HEK293 (cell line): ENCODE results near the gene NR1H3.

Experiments
- CTCF ChIA-PET: fragments of 350-600 bp; formaldehyde crosslinking; extraction: SDS; loops from one replicate; lab custom pipeline; 2021; ENCODE audit warnings: antibody characterized with exemption; lab: Yijun Ruan, JAX
- POLR2A ChIA-PET: fragments of 300-600 bp; formaldehyde crosslinking; extraction: SDS; loops from one replicate; lab custom pipeline; 2020; ENCODE audit warnings: antibody characterized with exemption, inconsistent platforms; lab: Yijun Ruan, JAX
- H3K27ac ChIP-seq: fragments of 200-500 bp; sonication (Bioruptor generic); 2 replicates; pipeline ENCODE4 v1.5.1; 2014; ENCODE audit warnings: low read depth, low read length, control low read depth, inconsistent platforms; ENCODE audit errors: extremely low read depth
- H3K36me3 ChIP-seq, 2 experiments: fragments of 200-500 bp in 1 of 2; sonication (Bioruptor generic) in 1 of 2; 1 replicate in 1 of 2; 2 replicates in 1 of 2; pipeline ENCODE4 v1.5.1; 2014 to 2017; ENCODE audit warnings: inconsistent platforms in 2 of 2, low read length in 2 of 2; ENCODE audit not compliant: control insufficient read depth in 2 of 2, insufficient read depth in 1 of 2
- H3K4me1 ChIP-seq: fragments of 200-500 bp; sonication (Bioruptor generic); 2 replicates; pipeline ENCODE4 v1.5.1; 2014; ENCODE audit warnings: mild to moderate bottlenecking, low read length, inconsistent platforms; ENCODE audit not compliant: control insufficient read depth, insufficient read depth
- H3K4me3 ChIP-seq: 2 replicates; pipeline ENCODE4 v1.5.1; 2011; ENCODE audit warnings: low read depth, mild to moderate bottlenecking, control low read depth, low read length, moderate library complexity
- H3K9me3 ChIP-seq: fragments of 200-500 bp; sonication (Bioruptor generic); 2 replicates; pipeline ENCODE4 v1.5.1; 2014; ENCODE audit warnings: low read depth, low read length, inconsistent platforms; ENCODE audit not compliant: control insufficient read depth, insufficient read depth
- GLIS1 ChIP-seq: fragments of 450-650 bp; formaldehyde crosslinking; IDR thresholded peaks from 2 replicates; pipeline ENCODE4 v1.5.1; 2016; ENCODE audit warnings: missing biosample characterization, missing genetic modification characterization
- GLIS2 ChIP-seq: fragments of 450-650 bp; formaldehyde crosslinking; IDR thresholded peaks from 2 replicates; pipeline ENCODE4 v1.5.1; 2016; ENCODE audit warnings: missing biosample characterization, missing genetic modification characterization
- REPIN1 ChIP-seq: fragments of 450-650 bp; formaldehyde crosslinking; IDR thresholded peaks from 2 replicates; pipeline ENCODE4 v1.5.1; 2017; ENCODE audit warnings: missing biosample characterization, missing genetic modification characterization, low read depth
- ZFP37 ChIP-seq: fragments of 450-650 bp; formaldehyde crosslinking; IDR thresholded peaks from 2 replicates; pipeline ENCODE4 v1.5.1; 2016; ENCODE audit warnings: missing biosample characterization, missing genetic modification characterization
- ZNF16 ChIP-seq: fragments of 450-650 bp; formaldehyde crosslinking; IDR thresholded peaks from 2 replicates; pipeline ENCODE4 v1.5.1; 2016; ENCODE audit warnings: low read depth, missing biosample characterization, missing genetic modification characterization
- ZNF211 ChIP-seq: fragments of 450-650 bp; formaldehyde crosslinking; IDR thresholded peaks from 2 replicates; pipeline ENCODE4 v1.5.1; 2016; ENCODE audit warnings: low read depth, missing biosample characterization, missing genetic modification characterization
- ZNF221 ChIP-seq: fragments of 450-650 bp; formaldehyde crosslinking; IDR thresholded peaks from 2 replicates; pipeline ENCODE4 v1.5.1; 2017; ENCODE audit warnings: missing biosample characterization, missing genetic modification characterization, borderline replicate concordance
- ZNF266 ChIP-seq: fragments of 450-650 bp; formaldehyde crosslinking; IDR thresholded peaks from 2 replicates; pipeline ENCODE4 v1.5.1; 2016; ENCODE audit warnings: missing biosample characterization, missing genetic modification characterization, low read depth
- ZNF280D ChIP-seq: fragments of 450-650 bp; formaldehyde crosslinking; IDR thresholded peaks from 2 replicates; pipeline ENCODE4 v1.5.1; 2016; ENCODE audit warnings: missing biosample characterization, missing genetic modification characterization
- ZNF350 ChIP-seq: fragments of 450-650 bp; formaldehyde crosslinking; IDR thresholded peaks from 2 replicates; pipeline ENCODE4 v1.5.0; 2017; ENCODE audit warnings: missing biosample characterization, mild to moderate bottlenecking, missing genetic modification characterization
- ZNF423 ChIP-seq: fragments of 450-650 bp; formaldehyde crosslinking; IDR thresholded peaks from 2 replicates; pipeline ENCODE4 v1.5.1; 2016; ENCODE audit warnings: missing biosample characterization, missing genetic modification characterization
- ZNF560 ChIP-seq: fragments of 450-650 bp; formaldehyde crosslinking; IDR thresholded peaks from 2 replicates; pipeline ENCODE4 v1.5.1; 2017; ENCODE audit warnings: missing biosample characterization, missing genetic modification characterization, borderline replicate concordance
- ZNF596 ChIP-seq: fragments of 450-650 bp; IDR thresholded peaks from 2 replicates; pipeline ENCODE4 v1.5.0; 2018; ENCODE audit warnings: missing biosample characterization, mild to moderate bottlenecking, missing genetic modification characterization, moderate library complexity
- ZNF600 ChIP-seq: fragments of 450-650 bp; formaldehyde crosslinking; IDR thresholded peaks from 2 replicates; pipeline ENCODE4 v1.5.1; 2016; ENCODE audit warnings: missing biosample characterization, missing genetic modification characterization
- ZNF776 ChIP-seq: fragments of 450-650 bp; formaldehyde crosslinking; IDR thresholded peaks from 2 replicates; pipeline ENCODE4 v1.5.0; 2017; ENCODE audit warnings: missing biosample characterization, missing genetic modification characterization, borderline replicate concordance
- ZNF777 ChIP-seq: fragments of 450-650 bp; formaldehyde crosslinking; IDR thresholded peaks from 2 replicates; pipeline ENCODE4 v1.5.1; 2017; ENCODE audit warnings: missing biosample characterization, missing genetic modification characterization, borderline replicate concordance
- TF ChIP-seq, protein P1 (sequence below): fragments of 450-650 bp; formaldehyde crosslinking; IDR thresholded peaks from 2 replicates; pipeline ENCODE4 v1.5.1; 2016; ENCODE audit warnings: missing biosample characterization, missing genetic modification characterization
- TF ChIP-seq, protein P2 (sequence below): fragments of 450-650 bp; formaldehyde crosslinking; IDR thresholded peaks from 2 replicates; pipeline ENCODE4 v1.5.1; 2016; ENCODE audit warnings: missing biosample characterization, missing genetic modification characterization, borderline replicate concordance

Gene NR1H3

DNA sequence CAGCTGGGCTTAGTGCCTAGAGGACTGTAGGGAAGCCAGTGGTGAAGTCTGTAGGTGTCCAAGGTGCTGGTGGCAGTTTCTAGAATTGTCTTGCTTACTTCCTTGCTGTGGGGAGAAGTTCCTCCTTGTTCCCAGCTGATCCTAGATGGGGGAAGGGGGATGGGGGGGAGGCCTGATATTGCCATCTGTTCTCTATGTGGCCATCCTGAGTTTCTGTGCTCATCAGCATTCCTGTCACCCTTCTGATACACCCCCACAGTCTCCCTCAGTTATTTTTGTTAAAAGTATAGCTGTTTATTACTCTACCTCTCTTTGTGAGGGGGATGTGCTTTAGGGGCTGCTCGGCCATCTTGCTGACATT, 48.7 kb downstream of the NR1H3 start:
- no peak overlapping the region for H3K27ac ChIP-seq
- H3K36me3 ChIP-seq = peaks cover 14 to 81% of the 10 kb centered on the region in 2 experiments
- CTCF ChIA-PET = no interaction called here
- H3K9me3 ChIP-seq = no peaks in the 10 kb centered on the region
- POLR2A ChIA-PET = interaction anchor here (0.6 kb wide), 1 partner anchor 148 kb away, joined by 4 read pairs; no protein-coding TSS in a partner anchor
- no peaks in the 10 kb centered on the region for H3K4me1 ChIP-seq
- TF ChIP-seq ZNF350 (tag by site-specific recombination) (no peak), ZNF596 (tag by site-specific recombination) (no peak), ZNF423 (tag by site-specific recombination) (no peak), GLIS1 (tag by site-specific recombination) (no peak), ZNF600 (no peak)
- H3K4me3 ChIP-seq = no peak overlapping the region

DNA sequence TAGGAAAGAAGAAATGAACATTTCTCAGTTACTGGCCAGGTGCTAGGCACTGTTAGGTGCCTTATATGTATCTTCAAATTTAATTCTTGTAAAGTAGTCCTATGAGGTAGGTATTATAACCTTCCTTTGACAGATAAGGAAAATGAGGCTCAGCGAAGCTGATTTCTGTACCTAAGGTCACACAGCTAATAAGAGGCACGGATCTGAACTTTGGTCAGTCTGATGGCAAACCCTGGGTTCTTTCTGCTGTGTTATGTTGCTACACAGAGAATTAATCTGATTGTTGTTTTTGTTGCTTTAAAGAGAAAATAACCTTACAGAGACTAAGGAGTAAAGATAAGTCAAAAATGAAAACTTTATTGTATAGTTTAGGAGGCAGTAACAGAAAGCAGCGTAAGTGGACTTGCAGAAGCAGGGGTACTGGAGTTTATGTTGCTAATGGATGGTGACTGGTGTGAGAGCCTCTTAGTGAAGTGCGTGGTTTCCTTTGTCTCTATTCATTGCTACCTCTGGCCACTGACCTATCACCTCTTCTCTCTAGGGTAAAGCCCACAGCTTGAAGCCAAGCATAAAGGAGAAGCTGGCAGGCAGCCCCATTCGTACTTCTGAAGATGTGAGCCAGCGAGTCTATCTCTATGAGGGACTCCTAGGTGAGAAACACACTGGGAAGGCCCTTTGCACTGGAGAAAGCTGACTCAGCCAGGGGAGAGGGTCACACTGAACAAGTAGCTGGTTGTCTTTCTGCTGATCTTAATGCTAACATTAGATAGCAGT, 50.4 kb downstream of the NR1H3 start:
- no peaks in the 10 kb centered on the region for H3K9me3 ChIP-seq
- peaks cover 9 to 79% of the 10 kb centered on the region in 2 experiments for H3K36me3 ChIP-seq
- ChIA-PET POLR2A (no interaction called here), CTCF (interaction anchor here (0.7 kb wide), 2 partner anchors 49 to 73 kb away, joined by 3 read pairs; no protein-coding TSS in a partner anchor)
- no peak overlapping the region for H3K27ac ChIP-seq
- H3K4me3 ChIP-seq = no peak overlapping the region
- no peaks in the 10 kb centered on the region for H3K4me1 ChIP-seq
- TF ChIP-seq ZNF596 (tag by site-specific recombination) = no peak
- no peak for TF ChIP-seq ZFP37 (tag by site-specific recombination)
- TF ChIP-seq GLIS2 (tag by site-specific recombination) = no peak
- no peak for TF ChIP-seq ZNF221
- TF ChIP-seq ZNF266 (tag by site-specific recombination) = no peak
- TF ChIP-seq, protein P1, sequence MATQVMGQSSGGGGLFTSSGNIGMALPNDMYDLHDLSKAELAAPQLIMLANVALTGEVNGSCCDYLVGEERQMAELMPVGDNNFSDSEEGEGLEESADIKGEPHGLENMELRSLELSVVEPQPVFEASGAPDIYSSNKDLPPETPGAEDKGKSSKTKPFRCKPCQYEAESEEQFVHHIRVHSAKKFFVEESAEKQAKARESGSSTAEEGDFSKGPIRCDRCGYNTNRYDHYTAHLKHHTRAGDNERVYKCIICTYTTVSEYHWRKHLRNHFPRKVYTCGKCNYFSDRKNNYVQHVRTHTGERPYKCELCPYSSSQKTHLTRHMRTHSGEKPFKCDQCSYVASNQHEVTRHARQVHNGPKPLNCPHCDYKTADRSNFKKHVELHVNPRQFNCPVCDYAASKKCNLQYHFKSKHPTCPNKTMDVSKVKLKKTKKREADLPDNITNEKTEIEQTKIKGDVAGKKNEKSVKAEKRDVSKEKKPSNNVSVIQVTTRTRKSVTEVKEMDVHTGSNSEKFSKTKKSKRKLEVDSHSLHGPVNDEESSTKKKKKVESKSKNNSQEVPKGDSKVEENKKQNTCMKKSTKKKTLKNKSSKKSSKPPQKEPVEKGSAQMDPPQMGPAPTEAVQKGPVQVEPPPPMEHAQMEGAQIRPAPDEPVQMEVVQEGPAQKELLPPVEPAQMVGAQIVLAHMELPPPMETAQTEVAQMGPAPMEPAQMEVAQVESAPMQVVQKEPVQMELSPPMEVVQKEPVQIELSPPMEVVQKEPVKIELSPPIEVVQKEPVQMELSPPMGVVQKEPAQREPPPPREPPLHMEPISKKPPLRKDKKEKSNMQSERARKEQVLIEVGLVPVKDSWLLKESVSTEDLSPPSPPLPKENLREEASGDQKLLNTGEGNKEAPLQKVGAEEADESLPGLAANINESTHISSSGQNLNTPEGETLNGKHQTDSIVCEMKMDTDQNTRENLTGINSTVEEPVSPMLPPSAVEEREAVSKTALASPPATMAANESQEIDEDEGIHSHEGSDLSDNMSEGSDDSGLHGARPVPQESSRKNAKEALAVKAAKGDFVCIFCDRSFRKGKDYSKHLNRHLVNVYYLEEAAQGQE (tag by site-specific recombination) = no peak
- TF ChIP-seq ZNF211 (tag by site-specific recombination) = no peak
- TF ChIP-seq ZNF16 (tag by site-specific recombination) = no peak
- no peak for TF ChIP-seq ZNF776
- no peak for TF ChIP-seq REPIN1
- TF ChIP-seq ZNF280D (tag by site-specific recombination) = no peak
- TF ChIP-seq ZNF777 (tag by site-specific recombination) = no peak
- TF ChIP-seq, protein P2, sequence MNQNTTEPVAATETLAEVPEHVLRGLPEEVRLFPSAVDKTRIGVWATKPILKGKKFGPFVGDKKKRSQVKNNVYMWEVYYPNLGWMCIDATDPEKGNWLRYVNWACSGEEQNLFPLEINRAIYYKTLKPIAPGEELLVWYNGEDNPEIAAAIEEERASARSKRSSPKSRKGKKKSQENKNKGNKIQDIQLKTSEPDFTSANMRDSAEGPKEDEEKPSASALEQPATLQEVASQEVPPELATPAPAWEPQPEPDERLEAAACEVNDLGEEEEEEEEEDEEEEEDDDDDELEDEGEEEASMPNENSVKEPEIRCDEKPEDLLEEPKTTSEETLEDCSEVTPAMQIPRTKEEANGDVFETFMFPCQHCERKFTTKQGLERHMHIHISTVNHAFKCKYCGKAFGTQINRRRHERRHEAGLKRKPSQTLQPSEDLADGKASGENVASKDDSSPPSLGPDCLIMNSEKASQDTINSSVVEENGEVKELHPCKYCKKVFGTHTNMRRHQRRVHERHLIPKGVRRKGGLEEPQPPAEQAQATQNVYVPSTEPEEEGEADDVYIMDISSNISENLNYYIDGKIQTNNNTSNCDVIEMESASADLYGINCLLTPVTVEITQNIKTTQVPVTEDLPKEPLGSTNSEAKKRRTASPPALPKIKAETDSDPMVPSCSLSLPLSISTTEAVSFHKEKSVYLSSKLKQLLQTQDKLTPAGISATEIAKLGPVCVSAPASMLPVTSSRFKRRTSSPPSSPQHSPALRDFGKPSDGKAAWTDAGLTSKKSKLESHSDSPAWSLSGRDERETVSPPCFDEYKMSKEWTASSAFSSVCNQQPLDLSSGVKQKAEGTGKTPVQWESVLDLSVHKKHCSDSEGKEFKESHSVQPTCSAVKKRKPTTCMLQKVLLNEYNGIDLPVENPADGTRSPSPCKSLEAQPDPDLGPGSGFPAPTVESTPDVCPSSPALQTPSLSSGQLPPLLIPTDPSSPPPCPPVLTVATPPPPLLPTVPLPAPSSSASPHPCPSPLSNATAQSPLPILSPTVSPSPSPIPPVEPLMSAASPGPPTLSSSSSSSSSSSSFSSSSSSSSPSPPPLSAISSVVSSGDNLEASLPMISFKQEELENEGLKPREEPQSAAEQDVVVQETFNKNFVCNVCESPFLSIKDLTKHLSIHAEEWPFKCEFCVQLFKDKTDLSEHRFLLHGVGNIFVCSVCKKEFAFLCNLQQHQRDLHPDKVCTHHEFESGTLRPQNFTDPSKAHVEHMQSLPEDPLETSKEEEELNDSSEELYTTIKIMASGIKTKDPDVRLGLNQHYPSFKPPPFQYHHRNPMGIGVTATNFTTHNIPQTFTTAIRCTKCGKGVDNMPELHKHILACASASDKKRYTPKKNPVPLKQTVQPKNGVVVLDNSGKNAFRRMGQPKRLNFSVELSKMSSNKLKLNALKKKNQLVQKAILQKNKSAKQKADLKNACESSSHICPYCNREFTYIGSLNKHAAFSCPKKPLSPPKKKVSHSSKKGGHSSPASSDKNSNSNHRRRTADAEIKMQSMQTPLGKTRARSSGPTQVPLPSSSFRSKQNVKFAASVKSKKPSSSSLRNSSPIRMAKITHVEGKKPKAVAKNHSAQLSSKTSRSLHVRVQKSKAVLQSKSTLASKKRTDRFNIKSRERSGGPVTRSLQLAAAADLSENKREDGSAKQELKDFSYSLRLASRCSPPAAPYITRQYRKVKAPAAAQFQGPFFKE = no peak
- no peak for TF ChIP-seq ZNF560 (tag by site-specific recombination)
